ENCODE results near the gene REXO4. TPM values are rescaled to one million over a fixed set of nuclear protein-coding genes. Genes with fewer than 3 reads are reported as not detected.

Gene REXO4
- total and polyA plus RNA-seq, 10 of the 15 experiments (the other 5 are each of a cell fraction or from before 2014, with no cell fraction given): 2.7 to 43.9 (median 30.5) TPM

DNA sequence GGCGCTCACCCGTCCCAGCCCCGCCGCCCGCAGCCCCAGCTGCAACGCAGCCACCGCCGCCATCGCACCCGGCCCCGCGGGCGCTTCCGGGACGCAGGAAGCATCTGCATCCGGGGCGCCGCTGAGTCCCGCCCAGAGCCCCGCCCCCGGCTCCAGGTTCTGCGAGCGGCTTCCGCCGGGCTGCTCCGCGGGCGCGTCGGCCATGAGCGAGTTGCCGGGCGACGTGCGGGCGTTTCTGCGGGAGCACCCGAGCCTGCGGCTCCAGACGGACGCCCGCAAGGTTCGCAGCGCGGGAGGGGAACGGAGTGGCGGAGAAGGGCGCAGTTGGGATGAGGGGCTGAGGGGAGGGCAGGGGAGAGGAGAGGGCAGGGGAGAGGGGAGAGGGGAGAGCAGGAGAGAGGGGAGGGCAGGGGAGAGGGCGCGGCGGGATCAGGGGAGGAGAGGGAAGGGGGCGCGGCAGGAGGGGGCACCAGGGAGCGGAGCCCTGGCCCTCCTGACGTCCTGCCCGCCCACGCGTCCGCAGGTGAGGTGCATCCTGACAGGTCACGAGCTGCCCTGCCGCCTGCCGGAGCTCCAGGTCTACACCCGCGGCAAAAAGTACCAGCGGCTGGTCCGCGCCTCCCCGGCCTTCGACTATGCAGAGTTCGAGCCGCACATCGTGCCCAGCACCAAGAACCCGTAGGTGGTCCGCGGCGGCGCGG, 61.3 kb downstream of the REXO4 start, which contains the start of the genes SURF1 and SURF2 (continued):
- TF ChIP-seq, protein P1, sequence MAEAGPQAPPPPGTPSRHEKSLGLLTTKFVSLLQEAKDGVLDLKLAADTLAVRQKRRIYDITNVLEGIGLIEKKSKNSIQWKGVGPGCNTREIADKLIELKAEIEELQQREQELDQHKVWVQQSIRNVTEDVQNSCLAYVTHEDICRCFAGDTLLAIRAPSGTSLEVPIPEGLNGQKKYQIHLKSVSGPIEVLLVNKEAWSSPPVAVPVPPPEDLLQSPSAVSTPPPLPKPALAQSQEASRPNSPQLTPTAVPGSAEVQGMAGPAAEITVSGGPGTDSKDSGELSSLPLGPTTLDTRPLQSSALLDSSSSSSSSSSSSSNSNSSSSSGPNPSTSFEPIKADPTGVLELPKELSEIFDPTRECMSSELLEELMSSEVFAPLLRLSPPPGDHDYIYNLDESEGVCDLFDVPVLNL (IDR thresholded peaks at IDR 0.05; ENCODE audit: low read depth, low read length): no peak
- TF ChIP-seq MEF2A (IDR thresholded peaks at IDR 0.05; ENCODE audit: insufficient read depth, low read depth, low read length) (no peak), ZZZ3 (IDR thresholded peaks at IDR 0.05; ENCODE audit: control insufficient read depth, insufficient read length, low read depth) (no peak), ZNF384 (IDR thresholded peaks at IDR 0.05; ENCODE audit: borderline replicate concordance, low read depth, low read length) (no peak), IRF4 (IDR thresholded peaks at IDR 0.05; ENCODE audit: low read depth, low read length) (no peak), POLR2AphosphoS5 (IDR thresholded peaks at IDR 0.05; ENCODE audit: low read length) (peak; percentile 53; the same call in 1 of the 2 replicates), NFIC (IDR thresholded peaks at IDR 0.05; ENCODE audit: low read depth, low read length) (no peak), YY1 (IDR thresholded peaks at IDR 0.05; ENCODE audit: low read depth, low read length) (peak; percentile 97), MTA3 (IDR thresholded peaks at IDR 0.05; ENCODE audit: borderline replicate concordance, low read length) (no peak), NFYB (IDR thresholded peaks at IDR 0.05; ENCODE audit: insufficient read depth, low read depth, low read length) (no peak), EED (IDR thresholded peaks at IDR 0.05; ENCODE audit: low read depth) (no peak), BACH1 (IDR thresholded peaks at IDR 0.05; ENCODE audit: borderline replicate concordance) (peak; percentile 22; the same call in 1 of the 2 replicates), RCOR1 (conservative IDR thresholded peaks at IDR 0.05; ENCODE audit: low read depth, low read length) (no peak), MEF2B (IDR thresholded peaks at IDR 0.05; ENCODE audit: partially characterized antibody, poor library complexity, severe bottlenecking) (no peak), CHD2 (IDR thresholded peaks at IDR 0.05; ENCODE audit: borderline replicate concordance, low read depth, low read length) (0 out of 2 replicates have a peak, but pooled peaks have one; percentile 26), NFYA (IDR thresholded peaks at IDR 0.05; ENCODE audit: borderline replicate concordance, low read depth, low read length) (no peak), CHD1 (IDR thresholded peaks at IDR 0.05; ENCODE audit: low read depth, low read length) (no peak), ZNF207 (IDR thresholded peaks at IDR 0.05; ENCODE audit: borderline replicate concordance) (no peak)
- TF ChIP-seq, protein P2, sequence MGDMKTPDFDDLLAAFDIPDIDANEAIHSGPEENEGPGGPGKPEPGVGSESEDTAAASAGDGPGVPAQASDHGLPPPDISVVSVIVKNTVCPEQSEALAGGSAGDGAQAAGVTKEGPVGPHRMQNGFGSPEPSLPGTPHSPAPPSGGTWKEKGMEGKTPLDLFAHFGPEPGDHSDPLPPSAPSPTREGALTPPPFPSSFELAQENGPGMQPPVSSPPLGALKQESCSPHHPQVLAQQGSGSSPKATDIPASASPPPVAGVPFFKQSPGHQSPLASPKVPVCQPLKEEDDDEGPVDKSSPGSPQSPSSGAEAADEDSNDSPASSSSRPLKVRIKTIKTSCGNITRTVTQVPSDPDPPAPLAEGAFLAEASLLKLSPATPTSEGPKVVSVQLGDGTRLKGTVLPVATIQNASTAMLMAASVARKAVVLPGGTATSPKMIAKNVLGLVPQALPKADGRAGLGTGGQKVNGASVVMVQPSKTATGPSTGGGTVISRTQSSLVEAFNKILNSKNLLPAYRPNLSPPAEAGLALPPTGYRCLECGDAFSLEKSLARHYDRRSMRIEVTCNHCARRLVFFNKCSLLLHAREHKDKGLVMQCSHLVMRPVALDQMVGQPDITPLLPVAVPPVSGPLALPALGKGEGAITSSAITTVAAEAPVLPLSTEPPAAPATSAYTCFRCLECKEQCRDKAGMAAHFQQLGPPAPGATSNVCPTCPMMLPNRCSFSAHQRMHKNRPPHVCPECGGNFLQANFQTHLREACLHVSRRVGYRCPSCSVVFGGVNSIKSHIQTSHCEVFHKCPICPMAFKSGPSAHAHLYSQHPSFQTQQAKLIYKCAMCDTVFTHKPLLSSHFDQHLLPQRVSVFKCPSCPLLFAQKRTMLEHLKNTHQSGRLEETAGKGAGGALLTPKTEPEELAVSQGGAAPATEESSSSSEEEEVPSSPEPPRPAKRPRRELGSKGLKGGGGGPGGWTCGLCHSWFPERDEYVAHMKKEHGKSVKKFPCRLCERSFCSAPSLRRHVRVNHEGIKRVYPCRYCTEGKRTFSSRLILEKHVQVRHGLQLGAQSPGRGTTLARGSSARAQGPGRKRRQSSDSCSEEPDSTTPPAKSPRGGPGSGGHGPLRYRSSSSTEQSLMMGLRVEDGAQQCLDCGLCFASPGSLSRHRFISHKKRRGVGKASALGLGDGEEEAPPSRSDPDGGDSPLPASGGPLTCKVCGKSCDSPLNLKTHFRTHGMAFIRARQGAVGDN (IDR thresholded peaks at IDR 0.05): no peak
- TF ChIP-seq, protein P3, sequence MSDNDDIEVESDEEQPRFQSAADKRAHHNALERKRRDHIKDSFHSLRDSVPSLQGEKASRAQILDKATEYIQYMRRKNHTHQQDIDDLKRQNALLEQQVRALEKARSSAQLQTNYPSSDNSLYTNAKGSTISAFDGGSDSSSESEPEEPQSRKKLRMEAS (IDR thresholded peaks at IDR 0.05; ENCODE audit: low read depth, low read length): peak; percentile 69; the same call in 1 of the 2 replicates
- TF ChIP-seq, protein P4, sequence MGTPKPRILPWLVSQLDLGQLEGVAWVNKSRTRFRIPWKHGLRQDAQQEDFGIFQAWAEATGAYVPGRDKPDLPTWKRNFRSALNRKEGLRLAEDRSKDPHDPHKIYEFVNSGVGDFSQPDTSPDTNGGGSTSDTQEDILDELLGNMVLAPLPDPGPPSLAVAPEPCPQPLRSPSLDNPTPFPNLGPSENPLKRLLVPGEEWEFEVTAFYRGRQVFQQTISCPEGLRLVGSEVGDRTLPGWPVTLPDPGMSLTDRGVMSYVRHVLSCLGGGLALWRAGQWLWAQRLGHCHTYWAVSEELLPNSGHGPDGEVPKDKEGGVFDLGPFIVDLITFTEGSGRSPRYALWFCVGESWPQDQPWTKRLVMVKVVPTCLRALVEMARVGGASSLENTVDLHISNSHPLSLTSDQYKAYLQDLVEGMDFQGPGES (IDR thresholded peaks at IDR 0.05): no peak
- TF ChIP-seq, protein P5, sequence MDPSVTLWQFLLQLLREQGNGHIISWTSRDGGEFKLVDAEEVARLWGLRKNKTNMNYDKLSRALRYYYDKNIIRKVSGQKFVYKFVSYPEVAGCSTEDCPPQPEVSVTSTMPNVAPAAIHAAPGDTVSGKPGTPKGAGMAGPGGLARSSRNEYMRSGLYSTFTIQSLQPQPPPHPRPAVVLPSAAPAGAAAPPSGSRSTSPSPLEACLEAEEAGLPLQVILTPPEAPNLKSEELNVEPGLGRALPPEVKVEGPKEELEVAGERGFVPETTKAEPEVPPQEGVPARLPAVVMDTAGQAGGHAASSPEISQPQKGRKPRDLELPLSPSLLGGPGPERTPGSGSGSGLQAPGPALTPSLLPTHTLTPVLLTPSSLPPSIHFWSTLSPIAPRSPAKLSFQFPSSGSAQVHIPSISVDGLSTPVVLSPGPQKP (IDR thresholded peaks at IDR 0.05; ENCODE audit: low read depth, low read length): no peak

Data from GM12878 (cell line).